Tibial nerve (tissue), 4 donors: ENCODE results near the gene CFAP97. TPM values are rescaled to one million over a fixed set of nuclear protein-coding genes. Genes with fewer than 3 reads are reported as not detected.

Experiments used
- DNase-seq, 2 donors: peaks; one replicate each; pipeline ENCODE4 v3.0.0-alpha.2; 2019; ENCODE audit warnings: low spot score in 2 of 2
- H3K27ac ChIP-seq, 4 donors: fragments of 200-600 bp; sonication (generic) in 3 of 4; one replicate each; pipeline ENCODE4 v1.5.1; 2017 to 2019; ENCODE audit warnings: mild to moderate bottlenecking in 1 of 4
- H3K27me3 ChIP-seq, 2 donors: fragments of 200-600 bp; sonication (generic) in 1 of 2; one replicate each; pipeline versions ENCODE4 v1.5.1 to v1.6.0; 2017 to 2019
- H3K36me3 ChIP-seq, 3 donors: fragments of 200-600 bp; sonication (generic); one replicate each; pipeline ENCODE4 v1.5.1; 2018 to 2019
- H3K4me1 ChIP-seq, 4 donors: fragments of 200-600 bp; sonication (generic) in 3 of 4; one replicate each; pipeline ENCODE4 v1.5.1; 2017 to 2019
- H3K4me3 ChIP-seq, 4 donors: fragments of 200-600 bp; sonication (generic) in 3 of 4; one replicate each; pipeline ENCODE4 v1.5.1; 2017 to 2019; ENCODE audit warnings: mild to moderate bottlenecking in 1 of 4, moderate library complexity in 1 of 4
- H3K9me3 ChIP-seq, 4 donors: fragments of 200-600 bp; sonication (generic) in 3 of 4; one replicate each; pipeline ENCODE4 v1.5.1; 2017 to 2019
- EP300 ChIP-seq, 2 donors: sonication (generic); formaldehyde crosslinking; IDR thresholded peaks; one replicate each; pipeline ENCODE4 v1.6.1; 2017; ENCODE audit warnings: antibody characterized with exemption in 2 of 2, mild to moderate bottlenecking in 1 of 2
- POLR2A ChIP-seq, 2 donors: fragments of 450-650 bp; IDR thresholded peaks; one replicate each; pipeline ENCODE4 v1.6.1; 2017; ENCODE audit warnings: antibody characterized with exemption in 2 of 2, mild to moderate bottlenecking in 2 of 2, moderate library complexity in 2 of 2
- WGBS, 2 donors: methylation state at CpG; one replicate each; pipeline ENCODE4 v1.1.5; 2018; 5-methylcytosine and 5-hydroxymethylcytosine counted together
- total RNA-seq, 4 donors: library from RNA; depleted of rRNA; stranded (reverse); fragments of >200 nt; gene quantifications; one replicate each; pipeline ENCODE4 v1.1.0, GENCODE V29; 2016
- TF ChIP-seq, protein P1 (sequence below), 5 experiments: fragments of 200-600 bp in 3 of 5; fragments of 450-650 bp in 2 of 5; sonication (generic) in 3 of 5; IDR thresholded peaks; one replicate each; pipeline ENCODE4 v1.5.1; 2016 to 2019; ENCODE audit warnings: antibody characterized with exemption in 5 of 5, mild to moderate bottlenecking in 3 of 5, moderate library complexity in 2 of 5

CFAP97 gene
- total RNA-seq, 4 donors from 2014 or later: 30.3 to 44.1 (median 33.3) TPM

DNA sequence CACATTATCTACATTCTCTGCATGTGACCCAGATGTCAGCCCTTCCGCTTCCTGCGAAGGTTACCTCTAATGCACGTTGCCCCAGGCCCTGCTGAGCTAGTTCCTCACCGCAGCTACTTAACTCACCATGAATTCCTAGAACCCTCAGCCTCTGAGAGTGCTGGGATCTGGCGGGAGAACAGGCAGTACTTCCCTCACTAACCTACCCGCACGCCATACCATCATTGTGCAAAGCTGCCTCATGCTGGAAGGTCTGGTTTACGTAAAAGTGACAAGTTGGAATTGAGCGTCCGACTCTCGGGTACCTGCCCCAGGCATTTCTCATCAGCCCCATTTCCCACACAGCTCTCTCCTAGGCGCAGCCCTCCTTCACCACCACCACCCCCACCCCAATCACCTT is 54.4 kb downstream of the CFAP97 start:
- peaks cover 0 to 72% (median 4%) of the 10 kb centered on the region in 3 donors for H3K36me3 ChIP-seq
- H3K9me3 ChIP-seq: no peaks in the 10 kb centered on the region
- H3K4me1 ChIP-seq: peaks cover 0 to 22% (median 0%) of the 10 kb centered on the region in 4 donors
- 90 to 92% methylated on average over 12 of the region's 12 CpGs for WGBS, 2 donors
- DNase-seq: no peak
- no peak overlapping the region for H3K4me3 ChIP-seq
- TF ChIP-seq, protein P1, sequence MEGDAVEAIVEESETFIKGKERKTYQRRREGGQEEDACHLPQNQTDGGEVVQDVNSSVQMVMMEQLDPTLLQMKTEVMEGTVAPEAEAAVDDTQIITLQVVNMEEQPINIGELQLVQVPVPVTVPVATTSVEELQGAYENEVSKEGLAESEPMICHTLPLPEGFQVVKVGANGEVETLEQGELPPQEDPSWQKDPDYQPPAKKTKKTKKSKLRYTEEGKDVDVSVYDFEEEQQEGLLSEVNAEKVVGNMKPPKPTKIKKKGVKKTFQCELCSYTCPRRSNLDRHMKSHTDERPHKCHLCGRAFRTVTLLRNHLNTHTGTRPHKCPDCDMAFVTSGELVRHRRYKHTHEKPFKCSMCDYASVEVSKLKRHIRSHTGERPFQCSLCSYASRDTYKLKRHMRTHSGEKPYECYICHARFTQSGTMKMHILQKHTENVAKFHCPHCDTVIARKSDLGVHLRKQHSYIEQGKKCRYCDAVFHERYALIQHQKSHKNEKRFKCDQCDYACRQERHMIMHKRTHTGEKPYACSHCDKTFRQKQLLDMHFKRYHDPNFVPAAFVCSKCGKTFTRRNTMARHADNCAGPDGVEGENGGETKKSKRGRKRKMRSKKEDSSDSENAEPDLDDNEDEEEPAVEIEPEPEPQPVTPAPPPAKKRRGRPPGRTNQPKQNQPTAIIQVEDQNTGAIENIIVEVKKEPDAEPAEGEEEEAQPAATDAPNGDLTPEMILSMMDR (IDR thresholded peaks at IDR 0.05): no peak
- TF ChIP-seq POLR2A (IDR thresholded peaks at IDR 0.05): no peak
- no peak for TF ChIP-seq EP300 (IDR thresholded peaks at IDR 0.05)
- H3K27ac ChIP-seq: no peak overlapping the region
- no peaks in the 10 kb centered on the region for H3K27me3 ChIP-seq

DNA sequence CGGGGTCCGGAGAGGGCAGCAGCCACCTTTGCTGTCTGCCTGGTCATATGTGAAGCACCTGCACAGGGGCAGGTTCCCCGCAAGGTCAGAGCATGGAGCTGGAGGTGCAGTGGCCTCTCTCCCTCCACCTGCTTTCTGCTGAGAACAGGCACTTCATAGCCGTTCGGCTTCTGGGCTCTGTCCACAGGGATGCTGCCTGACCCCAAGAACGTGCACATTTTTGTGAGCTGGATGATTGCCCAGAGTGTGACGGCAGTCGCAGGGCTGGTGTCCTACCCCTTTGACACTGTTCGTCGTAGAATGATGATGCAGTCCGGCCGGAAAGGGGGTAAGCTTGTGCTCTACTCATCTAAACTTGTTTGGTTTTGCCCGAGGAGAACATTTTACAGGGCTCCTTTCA is 58.2 kb downstream of the CFAP97 start:
- no peaks in the 10 kb centered on the region for H3K27me3 ChIP-seq
- TF ChIP-seq POLR2A (IDR thresholded peaks at IDR 0.05): no peak
- TF ChIP-seq, protein P1 (IDR thresholded peaks at IDR 0.05): no peak
- TF ChIP-seq EP300 (IDR thresholded peaks at IDR 0.05): no peak
- DNase-seq: no peak
- H3K27ac ChIP-seq: peak overlapping the region in 2 of 4 donors; percentile 68 to 85
- H3K4me3 ChIP-seq: no peak overlapping the region
- no peaks in the 10 kb centered on the region for H3K9me3 ChIP-seq
- WGBS, 2 donors: 64 to 65% methylated on average over 10 to 13 of the region's 13 CpGs
- peaks cover 0 to 27% (median 6%) of the 10 kb centered on the region in 4 donors for H3K4me1 ChIP-seq
- H3K36me3 ChIP-seq: peaks cover 0 to 48% (median 0%) of the 10 kb centered on the region in 3 donors

- no peaks in the 10 kb centered on the region for H3K27me3 ChIP-seq
- peaks cover 0 to 40% (median 0%) of the 10 kb centered on the region in 3 donors for H3K36me3 ChIP-seq
- no peak for TF ChIP-seq EP300 (IDR thresholded peaks at IDR 0.05)
- TF ChIP-seq POLR2A (IDR thresholded peaks at IDR 0.05): no peak
- TF ChIP-seq, protein P1 (IDR thresholded peaks at IDR 0.05): no peak
- DNase-seq: no peak
- H3K9me3 ChIP-seq: no peaks in the 10 kb centered on the region
- 82 to 87% methylated on average over 8 to 16 of the region's 16 CpGs for WGBS, 2 donors
- H3K4me3 ChIP-seq: peak overlapping the region in 1 of 4 donors; percentile 69
- peaks cover 0 to 27% (median 6%) of the 10 kb centered on the region in 4 donors for H3K4me1 ChIP-seq
- H3K27ac ChIP-seq: peak overlapping the region in 2 of 4 donors; percentile 68 to 85
Measured at GRCh38 chr4:185144601-185145240, 59.1 kb downstream of the CFAP97 start.

- peak overlapping the region in 3 of 4 donors; percentile 68 to 85 (median 76) for H3K27ac ChIP-seq
- H3K9me3 ChIP-seq: no peaks in the 10 kb centered on the region
- DNase-seq: no peak
- H3K4me1 ChIP-seq: peaks cover 0 to 27% (median 6%) of the 10 kb centered on the region in 4 donors
- no peaks in the 10 kb centered on the region for H3K27me3 ChIP-seq
- peaks cover 0 to 28% (median 0%) of the 10 kb centered on the region in 3 donors for H3K36me3 ChIP-seq
- 2% methylated on average over 16 to 23 of the region's 30 CpGs for WGBS, 2 donors
- peak overlapping the region; percentile 63 to 79 (median 73) for H3K4me3 ChIP-seq
- TF ChIP-seq, protein P1 (IDR thresholded peaks at IDR 0.05): no peak
- TF ChIP-seq POLR2A (IDR thresholded peaks at IDR 0.05) (no peak), EP300 (IDR thresholded peaks at IDR 0.05) (no peak)
Measured at GRCh38 chr4:185143601-185143969, 60.2 kb downstream of the CFAP97 start.

- TF ChIP-seq EP300 (IDR thresholded peaks at IDR 0.05): peak in 1 of 2 donors; percentile 92
- TF ChIP-seq POLR2A (IDR thresholded peaks at IDR 0.05): peak; percentile 72 to 95
- TF ChIP-seq, protein P1 (IDR thresholded peaks at IDR 0.05): peak; percentile 43 to 82 (median 61)
Measured at GRCh38 chr4:185142912-185143600, 60.7 kb downstream of the CFAP97 start, which contains the start of gene SLC25A4. Gene SLC25A4, plus strand, starts transcription at chr4:185143266. Its CDS starts 107 bp downstream, at chr4:185143373.

More at GRCh38 chr4:185142912-185143600, 60.7 kb downstream of the CFAP97 start, which contains the start of gene SLC25A4:
- Histone ChIP-seq H3K4me1 (peaks cover 0 to 27% (median 6%) of the 10 kb centered on the region in 4 donors), H3K27me3 (no peaks in the 10 kb centered on the region), H3K4me3 (peak within 1 kb of the TSS; percentile 63 to 79 (median 73)), H3K36me3 (peaks cover 0 to 23% (median 0%) of the 10 kb centered on the region in 3 donors), H3K27ac (peak within 1 kb of the TSS; percentile 62 to 85 (median 80)), H3K9me3 (no peaks in the 10 kb centered on the region)
- peak; percentile 65 to 74 for DNase-seq
- 0 to 2% methylated on average over 2 to 22 of the region's 87 CpGs for WGBS, 2 donors
